H9 (cell line): ENCODE measurements around the gene COA8. TPM values are rescaled to one million over a fixed set of nuclear protein-coding genes. Genes with fewer than 3 reads are reported as not detected.

Source experiments
- DNase-seq: peaks from one replicate; pipeline ENCODE4 v3.0.0-alpha.2; 2017
- H2AFZ ChIP-seq: one replicate; pipeline ENCODE4 v1.6.1; 2013; ENCODE audit warnings: mild to moderate bottlenecking, low read length, control low read depth, moderate library complexity
- H2AK5ac ChIP-seq: 2 replicates; pipeline ENCODE4 v1.6.1; 2013; ENCODE audit warnings: low read length, control low read depth, mixed read lengths; ENCODE audit not compliant: insufficient read length
- H2BK120ac ChIP-seq: one replicate; pipeline ENCODE4 v1.6.1; 2013; ENCODE audit warnings: low read depth, mild to moderate bottlenecking, low read length, control low read depth, inconsistent platforms; ENCODE audit not compliant: poor library complexity, severe bottlenecking
- H2BK12ac ChIP-seq: 2 replicates; pipeline ENCODE4 v1.6.1; 2013; ENCODE audit warnings: low read length, control low read depth, mixed read lengths, low read depth; ENCODE audit not compliant: insufficient read length
- H2BK15ac ChIP-seq: 2 replicates; pipeline ENCODE4 v1.6.1; 2013; ENCODE audit warnings: low read depth, low read length, control low read depth
- H2BK20ac ChIP-seq: one replicate; pipeline ENCODE4 v1.6.1; 2013; ENCODE audit warnings: low read depth, mild to moderate bottlenecking, low read length, control low read depth, inconsistent platforms; ENCODE audit not compliant: poor library complexity, severe bottlenecking
- H2BK5ac ChIP-seq: 2 replicates; pipeline ENCODE4 v1.6.1; 2013; ENCODE audit warnings: low read length, control low read depth, mixed read lengths; ENCODE audit not compliant: insufficient read length
- H3K14ac ChIP-seq: 2 replicates; pipeline ENCODE4 v1.6.1; 2013; ENCODE audit warnings: low read length, control low read depth; ENCODE audit not compliant: insufficient read depth
- H3K18ac ChIP-seq: 2 replicates; pipeline ENCODE4 v1.6.1; 2013; ENCODE audit warnings: low read depth, mild to moderate bottlenecking, mixed read lengths, low read length, control low read depth; ENCODE audit not compliant: insufficient read length
- H3K23ac ChIP-seq: 2 replicates; pipeline ENCODE4 v1.6.1; 2013; ENCODE audit warnings: low read length, control low read depth, mixed read lengths, low read depth; ENCODE audit not compliant: insufficient read length
- H3K23me2 ChIP-seq: 2 replicates; pipeline ENCODE4 v1.6.1; 2013; ENCODE audit warnings: low read depth, mild to moderate bottlenecking, mixed read lengths, low read length, control low read depth; ENCODE audit not compliant: insufficient read length, poor library complexity, severe bottlenecking
- H3K27ac ChIP-seq: 2 replicates; pipeline ENCODE4 v1.5.1; 2013; ENCODE audit warnings: low read length, control low read depth, mixed read lengths, low read depth; ENCODE audit not compliant: insufficient read length
- H3K27me3 ChIP-seq: 2 replicates; pipeline ENCODE4 v1.6.1; 2013; ENCODE audit warnings: low read length, control low read depth, inconsistent platforms; ENCODE audit not compliant: insufficient read depth
- H3K4ac ChIP-seq: 2 replicates; pipeline ENCODE4 v1.6.1; 2013; ENCODE audit warnings: low read depth, mild to moderate bottlenecking, control low read depth, inconsistent platforms, low read length, moderate library complexity
- H3K4me1 ChIP-seq: 2 replicates; pipeline ENCODE4 v1.6.1; 2013; ENCODE audit warnings: low read length, control low read depth, inconsistent platforms; ENCODE audit not compliant: insufficient read depth
- H3K4me2 ChIP-seq: 2 replicates; pipeline ENCODE4 v1.6.1; 2013; ENCODE audit warnings: low read length, control low read depth, mixed read lengths; ENCODE audit not compliant: insufficient read length, insufficient read depth
- H3K56ac ChIP-seq: 2 replicates; pipeline ENCODE4 v1.6.1; 2013; ENCODE audit warnings: low read depth, mild to moderate bottlenecking, mixed read lengths, low read length, control low read depth; ENCODE audit not compliant: insufficient read length
- H3K79me1 ChIP-seq: 2 replicates; pipeline ENCODE4 v1.6.1; 2013; ENCODE audit warnings: low read depth, mild to moderate bottlenecking, moderate library complexity, low read length, control low read depth, inconsistent platforms; ENCODE audit not compliant: insufficient read depth, poor library complexity, severe bottlenecking
- H3K79me2 ChIP-seq: 2 replicates; pipeline ENCODE4 v1.6.1; 2013; ENCODE audit warnings: low read length, control low read depth, inconsistent platforms; ENCODE audit not compliant: insufficient read depth
- H3K9ac ChIP-seq: 2 replicates; pipeline ENCODE4 v1.6.1; 2013; ENCODE audit warnings: low read length, control low read depth, mixed read lengths; ENCODE audit not compliant: insufficient read length; ENCODE audit errors: extremely low read depth
- H3K9me3 ChIP-seq: one replicate; pipeline ENCODE4 v1.6.1; 2013; ENCODE audit warnings: low read depth, low read length, inconsistent platforms; ENCODE audit not compliant: control insufficient read depth
- H3T11ph ChIP-seq: one replicate; pipeline ENCODE4 v1.6.1; 2013; ENCODE audit warnings: mild to moderate bottlenecking, low read length, control low read depth, inconsistent platforms
- H4K20me1 ChIP-seq: one replicate; pipeline ENCODE4 v1.6.1; 2013; ENCODE audit not compliant: control insufficient read depth, insufficient read length, insufficient read depth
- H4K5ac ChIP-seq: 2 replicates; pipeline ENCODE4 v1.6.1; 2013; ENCODE audit warnings: low read depth, mild to moderate bottlenecking, mixed read lengths, low read length, control low read depth; ENCODE audit not compliant: insufficient read length
- H4K8ac ChIP-seq: replicated peaks from 2 replicates; pipeline ENCODE4 v1.6.1; 2013; ENCODE audit warnings: low read length, control low read depth, mixed read lengths, low read depth; ENCODE audit not compliant: insufficient read length
- H4K91ac ChIP-seq: 2 replicates; pipeline ENCODE4 v1.6.1; 2013; ENCODE audit warnings: low read depth, mild to moderate bottlenecking, moderate library complexity, mixed read lengths, low read length, control low read depth; ENCODE audit not compliant: insufficient read length
- H3K27ac Mint-ChIP-seq, 3 experiments: 2 replicates in 2 of 3; 3 replicates in 1 of 3; pipeline ENCODE4 v1.8.0; 2020 to 2021; ENCODE audit warnings: mixed read lengths in 3 of 3, mild to moderate bottlenecking in 1 of 3, moderate library complexity in 1 of 3
- H3K27me3 Mint-ChIP-seq: 2 replicates; pipeline ENCODE4 v1.8.0; 2021; ENCODE audit warnings: low read depth, mild to moderate bottlenecking, moderate library complexity, mixed read lengths
- H3K36me3 Mint-ChIP-seq, 3 experiments: 2 replicates in 2 of 3; 3 replicates in 1 of 3; pipeline ENCODE4 v1.8.0; 2020 to 2021; ENCODE audit warnings: low read depth in 3 of 3, mixed read lengths in 3 of 3; ENCODE audit not compliant: insufficient read depth in 1 of 3
- H3K4me1 Mint-ChIP-seq, 2 experiments: 2 replicates each; pipeline ENCODE4 v1.8.0; 2020; ENCODE audit warnings: mixed read lengths in 2 of 2
- H3K4me3 Mint-ChIP-seq, 2 experiments: 2 replicates in 1 of 2; 3 replicates in 1 of 2; pipeline ENCODE4 v1.8.0; 2020 to 2021; ENCODE audit warnings: mild to moderate bottlenecking in 2 of 2, mixed read lengths in 2 of 2, moderate library complexity in 1 of 2
- H3K9me3 Mint-ChIP-seq, 2 experiments: 2 replicates in 1 of 2; 3 replicates in 1 of 2; pipeline ENCODE4 v1.8.0; 2020; ENCODE audit warnings: mild to moderate bottlenecking in 2 of 2, mixed read lengths in 2 of 2, moderate library complexity in 1 of 2
- WGBS: extraction: QIAGEN DNeasy Blood & Tissue Kit; methylation state at CpG from one replicate; pipeline ENCODE4 v1.1.7; 2013; ENCODE audit warnings: missing lambda C conversion rate, low lambda C conversion rate, mixed read lengths; ENCODE audit not compliant: insufficient read length; ENCODE audit errors: extremely low coverage; 5-methylcytosine and 5-hydroxymethylcytosine counted together
- total RNA-seq: library from RNA; stranded (reverse); gene quantifications from 2 replicates; pipeline ENCODE4 v1.2.1, GENCODE V29; 2021
- TF ChIP-seq, protein P1 (sequence below): fragments of 200-600 bp; sonication (generic); conservative IDR thresholded peaks from 3 replicates; pipeline ENCODE4 v1.8.0; 2021; ENCODE audit warnings: antibody characterized with exemption, mild to moderate bottlenecking

Gene COA8
- total RNA-seq, 1 experiment from 2014 or later: 45.5 TPM

GRCh38 chr14:103621860-103622259 is 59.1 kb downstream of the COA8 start:
- H4K91ac ChIP-seq: no peak overlapping the region
- Mint-ChIP-seq H3K4me3 (no peak overlapping the region), H3K27me3 (peaks cover 6% of the 10 kb centered on the region), H3K36me3 (no peaks in the 10 kb centered on the region; a peak in 1 of 7 replicates), H3K9me3 (no peaks in the 10 kb centered on the region), H3K27ac (no peak overlapping the region), H3K4me1 (peaks cover 4 to 7% of the 10 kb centered on the region in 2 experiments; a peak in 2 of 4 replicates)
- no peak overlapping the region for H3K27ac ChIP-seq
- H2AFZ ChIP-seq: no peak overlapping the region
- H4K20me1 ChIP-seq: no peaks in the 10 kb centered on the region
- no peaks in the 10 kb centered on the region for H3K4me1 ChIP-seq
- TF ChIP-seq, protein P1, sequence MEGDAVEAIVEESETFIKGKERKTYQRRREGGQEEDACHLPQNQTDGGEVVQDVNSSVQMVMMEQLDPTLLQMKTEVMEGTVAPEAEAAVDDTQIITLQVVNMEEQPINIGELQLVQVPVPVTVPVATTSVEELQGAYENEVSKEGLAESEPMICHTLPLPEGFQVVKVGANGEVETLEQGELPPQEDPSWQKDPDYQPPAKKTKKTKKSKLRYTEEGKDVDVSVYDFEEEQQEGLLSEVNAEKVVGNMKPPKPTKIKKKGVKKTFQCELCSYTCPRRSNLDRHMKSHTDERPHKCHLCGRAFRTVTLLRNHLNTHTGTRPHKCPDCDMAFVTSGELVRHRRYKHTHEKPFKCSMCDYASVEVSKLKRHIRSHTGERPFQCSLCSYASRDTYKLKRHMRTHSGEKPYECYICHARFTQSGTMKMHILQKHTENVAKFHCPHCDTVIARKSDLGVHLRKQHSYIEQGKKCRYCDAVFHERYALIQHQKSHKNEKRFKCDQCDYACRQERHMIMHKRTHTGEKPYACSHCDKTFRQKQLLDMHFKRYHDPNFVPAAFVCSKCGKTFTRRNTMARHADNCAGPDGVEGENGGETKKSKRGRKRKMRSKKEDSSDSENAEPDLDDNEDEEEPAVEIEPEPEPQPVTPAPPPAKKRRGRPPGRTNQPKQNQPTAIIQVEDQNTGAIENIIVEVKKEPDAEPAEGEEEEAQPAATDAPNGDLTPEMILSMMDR: no peak
- H4K8ac ChIP-seq: no peak overlapping the region
- H2BK5ac ChIP-seq: no peak overlapping the region
- no peak overlapping the region for H3T11ph ChIP-seq
- H3K79me1 ChIP-seq: no peaks in the 10 kb centered on the region
- H3K27me3 ChIP-seq: no peaks in the 10 kb centered on the region
- no peak overlapping the region for H3K14ac ChIP-seq
- H2BK12ac ChIP-seq: no peak overlapping the region
- no peak overlapping the region for H2BK15ac ChIP-seq
- no peaks in the 10 kb centered on the region for H3K79me2 ChIP-seq
- H3K4ac ChIP-seq: no peak overlapping the region
- H3K4me2 ChIP-seq: no peak overlapping the region
- H4K5ac ChIP-seq: no peak overlapping the region
- no CpG with 5 or more reads among the region's 5 CpGs for WGBS
- no peak overlapping the region for H3K18ac ChIP-seq
- no peak overlapping the region for H2BK120ac ChIP-seq
- H2AK5ac ChIP-seq: no peak overlapping the region
- H3K56ac ChIP-seq: no peak overlapping the region
- no peak overlapping the region for H2BK20ac ChIP-seq
- no peaks in the 10 kb centered on the region for H3K23me2 ChIP-seq
- no peak overlapping the region for H3K23ac ChIP-seq
- no peak overlapping the region for H3K9ac ChIP-seq
- no peak for DNase-seq
- H3K9me3 ChIP-seq: no peaks in the 10 kb centered on the region
